ENCODE data around the gene USP3. TPM values are rescaled to one million over a fixed set of nuclear protein-coding genes. Genes with fewer than 3 reads are reported as not detected.
A peak's percentile ranks its signal among the peaks of the same experiment; 100 is the strongest.

Gene USP3
- total RNA-seq, 4 donors from 2014 or later, result 36.6 to 50.3 (median 45.5) TPM

GRCh38 chr15:63513271-63513670 lies 8.9 kb downstream of the USP3 start:
- Histone ChIP-seq H3K27ac (no peak overlapping the region), H3K9me3 (no peaks in the 10 kb centered on the region), H3K4me1 (peaks cover 20 to 91% (median 26%) of the 10 kb centered on the region in 3 donors), H3K36me3 (no peaks in the 10 kb centered on the region), H3K4me3 (no peak overlapping the region), H3K27me3 (no peaks in the 10 kb centered on the region)
- TF ChIP-seq EP300 (IDR thresholded peaks at IDR 0.05) (no peak), CTCF (IDR thresholded peaks at IDR 0.05) (no peak), POLR2A (IDR thresholded peaks at IDR 0.05) (no peak), POLR2AphosphoS5 (IDR thresholded peaks at IDR 0.05) (no peak)
- whole genome bisulfite sequencing, 2 donors (ENCODE audit: low coverage in 1 of 2), result 91 to 95% methylated on average over 6 of the region's 6 CpGs
- ATAC-seq, result no peak

GRCh38 chr15:63513728-63514127 lies 9.3 kb downstream of the USP3 start:
- no peak overlapping the region for H3K4me3 ChIP-seq
- no peaks in the 10 kb centered on the region for H3K36me3 ChIP-seq
- H3K27me3 ChIP-seq, result no peaks in the 10 kb centered on the region
- H3K4me1 ChIP-seq, result peaks cover 15 to 91% (median 26%) of the 10 kb centered on the region in 3 donors
- no peak for ATAC-seq
- H3K9me3 ChIP-seq, result no peaks in the 10 kb centered on the region
- H3K27ac ChIP-seq, result no peak overlapping the region
- TF ChIP-seq CTCF (IDR thresholded peaks at IDR 0.05), result no peak
- TF ChIP-seq EP300 (IDR thresholded peaks at IDR 0.05), result no peak
- no peak for TF ChIP-seq POLR2A (IDR thresholded peaks at IDR 0.05)
- TF ChIP-seq POLR2AphosphoS5 (IDR thresholded peaks at IDR 0.05), result no peak
- WGBS, 2 donors (ENCODE audit: low coverage in 1 of 2), result 74 to 77% methylated on average over 3 of the region's 3 CpGs

GRCh38 chr15:63514531-63514943 lies 10.1 kb downstream of the USP3 start:
- ATAC-seq, result peak; percentile 74
- Histone ChIP-seq H3K27ac (peak overlapping the region in 1 of 4 donors; percentile 35), H3K27me3 (no peaks in the 10 kb centered on the region), H3K9me3 (no peaks in the 10 kb centered on the region), H3K4me1 (peaks cover 15 to 91% (median 26%) of the 10 kb centered on the region in 3 donors), H3K36me3 (no peaks in the 10 kb centered on the region), H3K4me3 (no peak overlapping the region)
- WGBS, 2 donors (ENCODE audit: low coverage in 1 of 2), result 12 to 27% methylated on average over 1 of the region's 1 CpG
- TF ChIP-seq POLR2AphosphoS5 (IDR thresholded peaks at IDR 0.05) (peak; percentile 92), POLR2A (IDR thresholded peaks at IDR 0.05) (no peak)

- TF ChIP-seq CTCF (IDR thresholded peaks at IDR 0.05) (no peak), POLR2A (IDR thresholded peaks at IDR 0.05) (no peak), POLR2AphosphoS5 (IDR thresholded peaks at IDR 0.05) (no peak), EP300 (IDR thresholded peaks at IDR 0.05) (no peak)
- Histone ChIP-seq H3K9me3 (no peaks in the 10 kb centered on the region), H3K27ac (no peak overlapping the region), H3K27me3 (no peaks in the 10 kb centered on the region), H3K4me1 (peaks cover 16 to 92% (median 22%) of the 10 kb centered on the region in 3 donors), H3K36me3 (no peaks in the 10 kb centered on the region), H3K4me3 (no peak overlapping the region)
- ATAC-seq, result no peak
Observed at GRCh38 chr15:63517202-63517601, 12.8 kb downstream of the USP3 start.

GRCh38 chr15:63517628-63518027 lies 13.2 kb downstream of the USP3 start:
- Histone ChIP-seq H3K36me3 (no peaks in the 10 kb centered on the region), H3K9me3 (no peaks in the 10 kb centered on the region), H3K4me1 (peaks cover 16 to 96% (median 22%) of the 10 kb centered on the region in 3 donors), H3K4me3 (no peak overlapping the region), H3K27me3 (no peaks in the 10 kb centered on the region), H3K27ac (no peak overlapping the region)
- no peak for TF ChIP-seq POLR2A (IDR thresholded peaks at IDR 0.05)
- no peak for TF ChIP-seq CTCF (IDR thresholded peaks at IDR 0.05)
- no peak for TF ChIP-seq EP300 (IDR thresholded peaks at IDR 0.05)
- no peak for TF ChIP-seq POLR2AphosphoS5 (IDR thresholded peaks at IDR 0.05)
- WGBS, 2 donors (ENCODE audit: low coverage in 1 of 2), result 88% methylated on average over 1 of the region's 1 CpG; no CpG with 5 or more reads in 1 of the 2 donors
- no peak for ATAC-seq

All from gastroesophageal sphincter (tissue), 4 donors.